HEK293 (cell line): ENCODE results near the gene ATP2A3.

ENCODE experiments used
- ZNF423 ChIP-seq: fragments of 450-650 bp; formaldehyde crosslinking; IDR thresholded peaks from 2 replicates; pipeline ENCODE4 v1.5.1; 2016; ENCODE audit warnings: missing biosample characterization, missing genetic modification characterization
- ZNF530 ChIP-seq: fragments of 450-650 bp; formaldehyde crosslinking; IDR thresholded peaks from 2 replicates; pipeline ENCODE4 v1.5.1; 2016; ENCODE audit warnings: low read depth, missing biosample characterization, missing genetic modification characterization
- ZNF792 ChIP-seq: fragments of 450-650 bp; formaldehyde crosslinking; IDR thresholded peaks from 2 replicates; pipeline ENCODE4 v1.5.1; 2016; ENCODE audit warnings: missing biosample characterization, missing genetic modification characterization
- TF ChIP-seq, protein P1 (sequence below): fragments of 450-650 bp; formaldehyde crosslinking; IDR thresholded peaks from 2 replicates; pipeline ENCODE4 v1.5.1; 2016; ENCODE audit warnings: missing biosample characterization, missing genetic modification characterization
- TF ChIP-seq, protein P2 (sequence below): fragments of 450-650 bp; formaldehyde crosslinking; IDR thresholded peaks from 2 replicates; pipeline ENCODE4 v1.5.1; 2016; ENCODE audit warnings: missing biosample characterization, missing genetic modification characterization
- TF ChIP-seq, protein P3 (sequence below): fragments of 450-650 bp; formaldehyde crosslinking; IDR thresholded peaks from 2 replicates; pipeline ENCODE4 v1.5.1; 2016; ENCODE audit warnings: missing biosample characterization, missing genetic modification characterization
- TF ChIP-seq, protein P4 (sequence below): fragments of 450-650 bp; formaldehyde crosslinking; IDR thresholded peaks from 2 replicates; pipeline ENCODE4 v1.5.1; 2016; ENCODE audit warnings: missing biosample characterization, missing genetic modification characterization
- TF ChIP-seq, protein P5 (sequence below): fragments of 450-650 bp; formaldehyde crosslinking; IDR thresholded peaks from 2 replicates; pipeline ENCODE4 v1.5.1; 2016; ENCODE audit warnings: missing biosample characterization, missing genetic modification characterization

DNA sequence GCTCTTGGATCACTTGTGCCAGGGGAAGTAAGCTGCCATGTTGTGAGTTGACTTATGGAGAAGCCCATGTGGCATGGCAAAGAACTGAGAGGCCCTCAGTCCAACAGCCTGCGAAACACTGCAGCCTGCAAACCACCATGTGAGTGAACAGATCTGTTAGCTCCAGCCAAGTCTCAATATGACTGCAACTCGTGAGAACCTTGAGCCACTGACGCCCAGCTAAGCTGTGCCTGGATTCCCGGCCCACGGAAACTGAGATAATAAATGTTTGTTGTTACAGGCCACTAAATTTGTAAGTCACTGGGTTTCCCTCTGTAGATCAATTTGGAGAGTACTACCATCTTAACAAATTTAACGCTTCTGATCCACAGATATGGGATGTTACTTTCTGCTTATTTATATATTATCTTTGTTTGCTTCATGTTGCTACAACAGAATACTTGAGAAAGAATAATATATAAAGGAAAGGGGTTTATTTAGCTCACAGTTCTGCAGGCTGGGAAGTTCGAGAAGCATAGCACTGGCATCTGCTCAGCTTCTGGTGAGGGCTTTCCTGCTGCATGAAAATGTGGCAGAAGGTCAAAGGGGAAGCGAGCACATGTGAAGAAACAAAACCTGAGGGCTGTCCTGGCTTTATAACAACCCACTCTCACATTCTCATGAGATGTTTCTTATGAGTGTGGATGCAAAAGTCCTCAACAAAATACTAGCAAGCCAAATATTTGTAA lies 29.4 kb upstream of the ATP2A3 start:
- no peak for TF ChIP-seq ZNF423 (tag by site-specific recombination)
- TF ChIP-seq, protein P1, sequence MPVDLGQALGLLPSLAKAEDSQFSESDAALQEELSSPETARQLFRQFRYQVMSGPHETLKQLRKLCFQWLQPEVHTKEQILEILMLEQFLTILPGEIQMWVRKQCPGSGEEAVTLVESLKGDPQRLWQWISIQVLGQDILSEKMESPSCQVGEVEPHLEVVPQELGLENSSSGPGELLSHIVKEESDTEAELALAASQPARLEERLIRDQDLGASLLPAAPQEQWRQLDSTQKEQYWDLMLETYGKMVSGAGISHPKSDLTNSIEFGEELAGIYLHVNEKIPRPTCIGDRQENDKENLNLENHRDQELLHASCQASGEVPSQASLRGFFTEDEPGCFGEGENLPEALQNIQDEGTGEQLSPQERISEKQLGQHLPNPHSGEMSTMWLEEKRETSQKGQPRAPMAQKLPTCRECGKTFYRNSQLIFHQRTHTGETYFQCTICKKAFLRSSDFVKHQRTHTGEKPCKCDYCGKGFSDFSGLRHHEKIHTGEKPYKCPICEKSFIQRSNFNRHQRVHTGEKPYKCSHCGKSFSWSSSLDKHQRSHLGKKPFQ (tag by site-specific recombination), result no peak
- TF ChIP-seq, protein P2, sequence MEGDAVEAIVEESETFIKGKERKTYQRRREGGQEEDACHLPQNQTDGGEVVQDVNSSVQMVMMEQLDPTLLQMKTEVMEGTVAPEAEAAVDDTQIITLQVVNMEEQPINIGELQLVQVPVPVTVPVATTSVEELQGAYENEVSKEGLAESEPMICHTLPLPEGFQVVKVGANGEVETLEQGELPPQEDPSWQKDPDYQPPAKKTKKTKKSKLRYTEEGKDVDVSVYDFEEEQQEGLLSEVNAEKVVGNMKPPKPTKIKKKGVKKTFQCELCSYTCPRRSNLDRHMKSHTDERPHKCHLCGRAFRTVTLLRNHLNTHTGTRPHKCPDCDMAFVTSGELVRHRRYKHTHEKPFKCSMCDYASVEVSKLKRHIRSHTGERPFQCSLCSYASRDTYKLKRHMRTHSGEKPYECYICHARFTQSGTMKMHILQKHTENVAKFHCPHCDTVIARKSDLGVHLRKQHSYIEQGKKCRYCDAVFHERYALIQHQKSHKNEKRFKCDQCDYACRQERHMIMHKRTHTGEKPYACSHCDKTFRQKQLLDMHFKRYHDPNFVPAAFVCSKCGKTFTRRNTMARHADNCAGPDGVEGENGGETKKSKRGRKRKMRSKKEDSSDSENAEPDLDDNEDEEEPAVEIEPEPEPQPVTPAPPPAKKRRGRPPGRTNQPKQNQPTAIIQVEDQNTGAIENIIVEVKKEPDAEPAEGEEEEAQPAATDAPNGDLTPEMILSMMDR (tag by site-specific recombination), result no peak
- TF ChIP-seq, protein P3, sequence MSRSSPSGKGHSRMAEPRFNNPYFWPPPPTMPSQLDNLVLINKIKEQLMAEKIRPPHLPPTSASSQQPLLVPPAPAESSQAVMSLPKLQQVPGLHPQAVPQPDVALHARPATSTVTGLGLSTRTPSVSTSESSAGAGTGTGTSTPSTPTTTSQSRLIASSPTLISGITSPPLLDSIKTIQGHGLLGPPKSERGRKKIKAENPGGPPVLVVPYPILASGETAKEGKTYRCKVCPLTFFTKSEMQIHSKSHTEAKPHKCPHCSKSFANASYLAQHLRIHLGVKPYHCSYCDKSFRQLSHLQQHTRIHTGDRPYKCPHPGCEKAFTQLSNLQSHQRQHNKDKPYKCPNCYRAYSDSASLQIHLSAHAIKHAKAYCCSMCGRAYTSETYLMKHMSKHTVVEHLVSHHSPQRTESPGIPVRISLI (tag by site-specific recombination), result no peak
- TF ChIP-seq, protein P4, sequence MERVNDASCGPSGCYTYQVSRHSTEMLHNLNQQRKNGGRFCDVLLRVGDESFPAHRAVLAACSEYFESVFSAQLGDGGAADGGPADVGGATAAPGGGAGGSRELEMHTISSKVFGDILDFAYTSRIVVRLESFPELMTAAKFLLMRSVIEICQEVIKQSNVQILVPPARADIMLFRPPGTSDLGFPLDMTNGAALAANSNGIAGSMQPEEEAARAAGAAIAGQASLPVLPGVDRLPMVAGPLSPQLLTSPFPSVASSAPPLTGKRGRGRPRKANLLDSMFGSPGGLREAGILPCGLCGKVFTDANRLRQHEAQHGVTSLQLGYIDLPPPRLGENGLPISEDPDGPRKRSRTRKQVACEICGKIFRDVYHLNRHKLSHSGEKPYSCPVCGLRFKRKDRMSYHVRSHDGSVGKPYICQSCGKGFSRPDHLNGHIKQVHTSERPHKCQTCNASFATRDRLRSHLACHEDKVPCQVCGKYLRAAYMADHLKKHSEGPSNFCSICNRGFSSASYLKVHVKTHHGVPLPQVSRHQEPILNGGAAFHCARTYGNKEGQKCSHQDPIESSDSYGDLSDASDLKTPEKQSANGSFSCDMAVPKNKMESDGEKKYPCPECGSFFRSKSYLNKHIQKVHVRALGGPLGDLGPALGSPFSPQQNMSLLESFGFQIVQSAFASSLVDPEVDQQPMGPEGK (tag by site-specific recombination), result no peak
- TF ChIP-seq ZNF530 (tag by site-specific recombination), result no peak
- TF ChIP-seq ZNF792, result no peak
- TF ChIP-seq, protein P5, sequence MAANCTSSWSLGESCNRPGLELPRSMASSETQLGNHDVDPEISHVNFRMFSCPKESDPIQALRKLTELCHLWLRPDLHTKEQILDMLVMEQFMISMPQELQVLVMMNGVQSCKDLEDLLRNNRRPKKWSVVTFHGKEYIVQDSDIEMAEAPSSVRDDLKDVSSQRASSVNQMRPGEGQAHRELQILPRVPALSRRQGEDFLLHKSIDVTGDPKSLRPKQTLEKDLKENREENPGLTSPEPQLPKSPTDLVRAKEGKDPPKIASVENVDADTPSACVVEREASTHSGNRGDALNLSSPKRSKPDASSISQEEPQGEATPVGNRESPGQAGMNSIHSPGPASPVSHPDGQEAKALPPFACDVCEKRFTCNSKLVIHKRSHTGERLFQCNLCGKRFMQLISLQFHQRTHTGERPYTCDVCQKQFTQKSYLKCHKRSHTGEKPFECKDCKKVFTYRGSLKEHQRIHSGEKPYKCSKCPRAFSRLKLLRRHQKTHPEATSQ (tag by site-specific recombination), result no peak
